SU-DHL-6 (cell line): ENCODE data around the gene CLMN.

Experiments
- H2AFZ ChIP-seq: fragments of 200-600 bp; sonication (generic); 2 replicates; pipeline ENCODE4 v1.6.1; 2014; ENCODE audit warnings: low read depth, mild to moderate bottlenecking, moderate library complexity, mixed read lengths, antibody characterized with exemption, low read length; ENCODE audit not compliant: severe bottlenecking
- H3F3A ChIP-seq: fragments of 200-600 bp; shearing (Covaris generic); 2 replicates; pipeline ENCODE4 v1.6.0; 2016; ENCODE audit warnings: antibody characterized with exemption, mild to moderate bottlenecking; ENCODE audit not compliant: insufficient read depth
- H3K27ac ChIP-seq: fragments of 200-600 bp; sonication (generic); 2 replicates; pipeline ENCODE4 v1.5.1; 2016; ENCODE audit warnings: low read depth, mild to moderate bottlenecking, low read length, moderate library complexity, mixed read lengths
- H3K27me3 ChIP-seq: fragments of 200-600 bp; sonication (generic), shearing (Covaris generic); 2 replicates; pipeline ENCODE4 v1.6.0; 2014; ENCODE audit warnings: mild to moderate bottlenecking, low read length
- H3K36me3 ChIP-seq: fragments of 200-600 bp; sonication (generic); 2 replicates; pipeline ENCODE4 v1.6.1; 2014; ENCODE audit warnings: mild to moderate bottlenecking, low read length, mixed read lengths
- H3K4me2 ChIP-seq: fragments of 300-600, 200-600 bp; shearing (Covaris generic), sonication (generic); 2 replicates; pipeline ENCODE4 v1.6.0; 2014; ENCODE audit warnings: low read length, low read depth, mild to moderate bottlenecking; ENCODE audit not compliant: poor library complexity, severe bottlenecking
- H3K4me3 ChIP-seq: fragments of 200-600 bp; sonication (generic); 2 replicates; pipeline ENCODE4 v1.5.1; 2014; ENCODE audit warnings: antibody characterized with exemption, low read length, mild to moderate bottlenecking, mixed read lengths; ENCODE audit not compliant: insufficient read depth, poor library complexity, severe bottlenecking
- H3K79me2 ChIP-seq: fragments of 200-600 bp; sonication (generic); 2 replicates; pipeline ENCODE4 v1.6.1; 2014; ENCODE audit warnings: mild to moderate bottlenecking, low read length, moderate library complexity; ENCODE audit not compliant: insufficient read depth
- H3K9ac ChIP-seq: fragments of 200-600 bp; sonication (generic); 2 replicates; pipeline ENCODE4 v1.7.0; 2014; ENCODE audit warnings: mild to moderate bottlenecking, low read length
- H3K9me2 ChIP-seq: fragments of 200-600 bp; sonication (generic); replicated peaks from 2 replicates; pipeline ENCODE4 v1.6.1; 2014; ENCODE audit warnings: low read length; ENCODE audit not compliant: insufficient read depth
- H3K9me3 ChIP-seq: fragments of 200-600 bp; sonication (generic); 2 replicates; pipeline ENCODE4 v1.6.1; 2014; ENCODE audit warnings: low read length, mixed read lengths; ENCODE audit not compliant: insufficient read depth
- H4K20me1 ChIP-seq: fragments of 200-600 bp; sonication (generic); 2 replicates; pipeline ENCODE4 v1.6.1; 2014; ENCODE audit warnings: low read depth, mild to moderate bottlenecking, antibody characterized with exemption, low read length, moderate library complexity, mixed read lengths
- EZH2phosphoT487 ChIP-seq: fragments of 200-600 bp; sonication (generic), shearing (Covaris generic); conservative IDR thresholded peaks from 2 replicates; pipeline ENCODE4 v1.6.1; 2018; ENCODE audit warnings: mild to moderate bottlenecking, antibody characterized with exemption, low read length, moderate library complexity, mixed read lengths
- TF ChIP-seq, protein P1 (sequence below): fragments of 200-600 bp; sonication (generic); IDR thresholded peaks from one replicate; pipeline ENCODE4 v1.5.1; 2017; ENCODE audit warnings: antibody characterized with exemption, mild to moderate bottlenecking, low read length, moderate library complexity; ENCODE audit not compliant: insufficient read depth, poor library complexity, severe bottlenecking

CLMN gene

DNA sequence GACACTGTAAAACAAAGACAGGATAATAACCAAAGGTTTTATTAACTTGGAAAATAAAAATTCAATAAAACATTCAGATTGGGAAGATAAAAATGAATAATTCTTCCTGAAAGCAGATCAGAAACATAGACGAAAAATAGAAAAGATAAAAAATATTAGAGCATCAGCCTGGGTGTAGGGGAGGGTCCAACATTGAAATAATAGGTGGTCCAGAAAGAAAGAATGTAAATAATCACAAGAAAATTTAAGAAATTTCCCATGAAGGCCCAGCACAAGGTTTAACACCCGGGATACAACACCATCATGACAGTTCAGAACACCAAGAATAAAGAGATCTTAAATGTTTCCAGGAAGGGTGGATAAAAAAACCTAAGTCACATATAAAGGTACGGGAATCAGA, 131.3 kb downstream of the CLMN start:
- Histone ChIP-seq H3K4me3 (no peak overlapping the region), H3K9me3 (no peaks in the 10 kb centered on the region), H3K9ac (no peak overlapping the region), H2AFZ (no peak overlapping the region), H3K27me3 (no peaks in the 10 kb centered on the region), H3K9me2 (no peaks in the 10 kb centered on the region), H3K36me3 (no peaks in the 10 kb centered on the region), H3K79me2 (no peaks in the 10 kb centered on the region), H3K27ac (no peak overlapping the region), H3F3A (no peaks in the 10 kb centered on the region), H3K4me2 (no peak overlapping the region), H4K20me1 (no peaks in the 10 kb centered on the region)
- TF ChIP-seq EZH2phosphoT487: no peak
- TF ChIP-seq, protein P1, sequence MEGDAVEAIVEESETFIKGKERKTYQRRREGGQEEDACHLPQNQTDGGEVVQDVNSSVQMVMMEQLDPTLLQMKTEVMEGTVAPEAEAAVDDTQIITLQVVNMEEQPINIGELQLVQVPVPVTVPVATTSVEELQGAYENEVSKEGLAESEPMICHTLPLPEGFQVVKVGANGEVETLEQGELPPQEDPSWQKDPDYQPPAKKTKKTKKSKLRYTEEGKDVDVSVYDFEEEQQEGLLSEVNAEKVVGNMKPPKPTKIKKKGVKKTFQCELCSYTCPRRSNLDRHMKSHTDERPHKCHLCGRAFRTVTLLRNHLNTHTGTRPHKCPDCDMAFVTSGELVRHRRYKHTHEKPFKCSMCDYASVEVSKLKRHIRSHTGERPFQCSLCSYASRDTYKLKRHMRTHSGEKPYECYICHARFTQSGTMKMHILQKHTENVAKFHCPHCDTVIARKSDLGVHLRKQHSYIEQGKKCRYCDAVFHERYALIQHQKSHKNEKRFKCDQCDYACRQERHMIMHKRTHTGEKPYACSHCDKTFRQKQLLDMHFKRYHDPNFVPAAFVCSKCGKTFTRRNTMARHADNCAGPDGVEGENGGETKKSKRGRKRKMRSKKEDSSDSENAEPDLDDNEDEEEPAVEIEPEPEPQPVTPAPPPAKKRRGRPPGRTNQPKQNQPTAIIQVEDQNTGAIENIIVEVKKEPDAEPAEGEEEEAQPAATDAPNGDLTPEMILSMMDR: no peak

GRCh38 chr14:95185767-95186392, 133.8 kb downstream of the CLMN start:
- Histone ChIP-seq H3K9ac (no peak overlapping the region), H3K4me2 (no peak overlapping the region), H3K9me3 (no peaks in the 10 kb centered on the region), H3K4me3 (no peak overlapping the region), H3K27ac (no peak overlapping the region), H3K9me2 (no peaks in the 10 kb centered on the region), H3F3A (no peaks in the 10 kb centered on the region), H4K20me1 (no peaks in the 10 kb centered on the region), H2AFZ (no peak overlapping the region), H3K79me2 (no peaks in the 10 kb centered on the region), H3K27me3 (no peaks in the 10 kb centered on the region), H3K36me3 (no peaks in the 10 kb centered on the region)
- no peak for TF ChIP-seq EZH2phosphoT487
- TF ChIP-seq, protein P1: no peak

GRCh38 chr14:95185033-95185766, 134.5 kb downstream of the CLMN start:
- Histone ChIP-seq H3K27ac (no peak overlapping the region), H3K36me3 (no peaks in the 10 kb centered on the region), H4K20me1 (no peaks in the 10 kb centered on the region), H3K4me3 (no peak overlapping the region), H3K9me3 (no peaks in the 10 kb centered on the region), H2AFZ (no peak overlapping the region), H3K4me2 (no peak overlapping the region), H3F3A (no peaks in the 10 kb centered on the region), H3K9me2 (no peaks in the 10 kb centered on the region), H3K27me3 (no peaks in the 10 kb centered on the region), H3K79me2 (no peaks in the 10 kb centered on the region), H3K9ac (no peak overlapping the region)
- TF ChIP-seq, protein P1: no peak
- TF ChIP-seq EZH2phosphoT487: no peak
